Activated CD4-positive, alpha-beta T cell treated with anti-CD3 and anti-CD28 coated beads for 24 hours (primary cell): ENCODE data around the gene PSMD12.
"Not testable (repeated sequence)": the region's sequence is repeated elsewhere in the genome, so short reads cannot be mapped to it uniquely, and the experiment has no call there.

Experiments
- DNase-seq, 2 donors: peaks; one replicate each; pipeline ENCODE4 v3.0.0-alpha.2; 2020; ENCODE audit warnings: low read depth in 2 of 2

Gene PSMD12

DNA sequence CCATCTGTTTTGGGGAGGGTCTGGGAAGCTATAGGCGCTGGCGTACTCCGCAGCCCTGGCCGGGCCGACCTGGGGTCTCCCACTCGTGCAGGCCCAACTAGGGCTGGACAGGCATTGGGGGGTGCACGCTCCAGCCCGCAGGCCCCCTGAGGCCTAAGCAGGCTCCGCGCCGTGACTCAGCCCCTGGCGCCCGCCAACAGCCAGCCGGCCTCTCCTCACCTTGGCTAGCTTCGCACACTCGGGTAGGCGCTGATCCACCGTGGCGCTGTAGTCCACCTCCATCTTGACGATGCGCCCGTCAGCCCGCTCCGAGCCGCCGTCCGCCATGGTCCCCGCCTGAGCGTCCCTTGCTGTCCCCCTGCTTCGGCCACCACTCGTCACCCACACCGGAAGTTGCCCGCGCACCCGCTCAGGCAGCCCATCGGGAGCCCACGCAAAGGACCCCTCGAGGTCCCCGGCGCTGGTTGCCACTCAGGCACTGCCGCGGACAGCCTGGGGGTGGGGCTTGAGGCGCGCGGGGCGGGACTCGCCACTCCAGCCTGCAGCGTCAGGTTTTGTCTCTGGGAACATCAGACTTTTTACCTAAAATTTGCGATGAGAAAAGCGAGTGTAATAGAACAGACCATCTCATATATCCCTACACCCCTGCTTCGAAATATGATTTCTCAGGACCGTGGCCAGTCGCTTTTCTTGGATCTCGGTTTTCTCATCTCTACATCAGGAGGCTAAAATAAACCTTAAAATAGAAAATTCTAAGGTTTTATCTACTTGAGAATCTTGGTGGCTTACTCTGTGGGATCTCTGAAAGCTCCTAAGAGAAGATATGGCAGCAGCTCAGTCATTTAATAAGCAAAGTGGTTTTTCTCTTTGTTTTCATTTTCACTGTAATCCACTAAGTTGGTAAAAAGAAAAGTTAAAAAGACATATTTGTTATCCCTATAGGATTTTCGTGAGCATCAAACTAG is at the start of gene PSMD12:
PSMD12 (minus strand) TSS at position 385 of the 965 bp plus-strand sequence; CDS start at position 327, 58 bp downstream.
- DNase-seq, result peak; percentile 92 to 93

GRCh38 chr17:67415291-67415690 is 48.9 kb upstream of the PSMD12 start:
- no peak for DNase-seq

DNA sequence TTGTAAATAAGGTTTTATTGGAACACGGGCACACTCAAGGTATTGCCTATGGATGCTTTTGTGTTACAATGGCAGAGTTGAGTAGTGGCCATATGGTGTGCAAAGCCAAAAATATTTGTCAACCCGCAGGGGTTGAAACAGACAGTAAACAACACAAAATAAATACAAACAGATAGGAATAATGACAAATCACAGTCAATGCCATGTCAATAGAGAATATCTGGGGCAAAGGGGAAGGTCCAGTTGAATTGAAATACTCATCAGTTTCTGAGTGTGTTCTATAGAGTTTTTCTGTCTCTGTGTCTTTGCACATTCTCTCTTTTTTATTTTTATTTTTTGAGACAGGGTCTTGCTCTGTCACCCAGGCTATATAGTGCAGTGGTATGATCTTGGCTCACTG is 48.2 kb upstream of the PSMD12 start:
- no peak for DNase-seq

- DNase-seq, result no peak
Measured at GRCh38 chr17:67414130-67414529, 47.8 kb upstream of the PSMD12 start.

DNA sequence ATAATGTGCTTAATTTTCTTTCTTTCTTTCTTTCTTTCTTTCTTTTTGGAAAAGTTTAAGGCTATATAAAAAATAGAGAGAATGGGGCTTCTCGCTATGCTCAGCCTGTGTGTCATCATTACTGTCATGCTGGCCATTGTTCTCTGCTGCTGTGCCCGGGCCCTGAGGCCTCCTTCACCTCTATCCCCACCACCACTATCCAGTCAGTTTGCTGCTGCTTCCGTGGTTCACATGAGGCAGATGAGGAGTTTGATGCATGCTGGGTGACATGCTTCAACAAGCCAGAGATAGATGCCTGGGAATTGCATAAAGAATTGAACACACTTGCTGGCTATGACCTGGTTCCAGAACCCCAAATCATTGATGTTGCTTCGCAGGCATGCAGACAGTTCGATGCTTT is 47.0 kb upstream of the PSMD12 start:
- DNase-seq, result no peak

- no peak for DNase-seq
Measured at GRCh38 chr17:67412941-67413340, 46.6 kb upstream of the PSMD12 start.

GRCh38 chr17:67412032-67412431 is 45.7 kb upstream of the PSMD12 start:
- no peak for DNase-seq

DNA sequence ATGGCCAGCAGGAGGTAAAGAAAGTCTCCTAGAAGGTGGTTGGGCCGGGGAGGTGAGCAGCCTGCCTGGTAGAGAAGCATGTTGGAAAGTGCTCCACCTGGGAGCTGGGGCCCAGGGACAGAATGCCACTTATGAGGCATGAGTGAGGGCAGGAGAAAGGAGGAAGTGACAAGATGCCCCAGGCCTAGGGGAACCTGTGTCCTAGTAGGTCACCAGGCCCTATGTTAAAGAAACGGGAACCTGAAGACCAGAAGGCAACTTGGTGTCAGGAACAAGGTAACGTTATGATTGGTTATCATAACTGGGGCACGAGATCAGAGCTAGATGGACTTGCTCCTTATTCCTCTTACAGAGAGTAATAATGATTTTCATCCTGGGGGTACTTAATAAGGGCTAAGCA is 45.0 kb upstream of the PSMD12 start:
- no peak for DNase-seq

- not testable (repeated sequence) for DNase-seq
Measured at GRCh38 chr17:67408455-67408830, 42.1 kb upstream of the PSMD12 start.

GRCh38 chr17:67403483-67403882 is 37.1 kb upstream of the PSMD12 start:
- DNase-seq, result no peak

DNA sequence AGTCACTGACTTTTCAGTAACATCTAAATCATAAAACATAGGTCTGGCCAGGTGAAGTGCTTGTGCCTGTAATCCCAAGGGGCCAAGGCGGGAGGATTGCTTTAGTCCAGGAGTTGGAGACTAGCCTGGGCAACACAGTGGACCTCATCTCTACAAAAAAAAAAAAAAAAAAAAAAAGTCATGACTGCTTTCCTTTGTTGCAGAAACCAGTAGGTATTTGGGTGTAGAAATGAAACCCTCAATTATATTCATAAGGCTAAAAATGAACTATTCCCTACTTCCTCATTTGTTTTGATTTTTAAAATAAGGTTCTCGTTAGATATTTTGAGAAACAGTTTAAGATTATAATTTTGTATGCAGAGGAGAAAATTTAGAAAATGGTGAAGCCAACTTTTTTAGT is 36.7 kb upstream of the PSMD12 start:
- no peak for DNase-seq

DNA sequence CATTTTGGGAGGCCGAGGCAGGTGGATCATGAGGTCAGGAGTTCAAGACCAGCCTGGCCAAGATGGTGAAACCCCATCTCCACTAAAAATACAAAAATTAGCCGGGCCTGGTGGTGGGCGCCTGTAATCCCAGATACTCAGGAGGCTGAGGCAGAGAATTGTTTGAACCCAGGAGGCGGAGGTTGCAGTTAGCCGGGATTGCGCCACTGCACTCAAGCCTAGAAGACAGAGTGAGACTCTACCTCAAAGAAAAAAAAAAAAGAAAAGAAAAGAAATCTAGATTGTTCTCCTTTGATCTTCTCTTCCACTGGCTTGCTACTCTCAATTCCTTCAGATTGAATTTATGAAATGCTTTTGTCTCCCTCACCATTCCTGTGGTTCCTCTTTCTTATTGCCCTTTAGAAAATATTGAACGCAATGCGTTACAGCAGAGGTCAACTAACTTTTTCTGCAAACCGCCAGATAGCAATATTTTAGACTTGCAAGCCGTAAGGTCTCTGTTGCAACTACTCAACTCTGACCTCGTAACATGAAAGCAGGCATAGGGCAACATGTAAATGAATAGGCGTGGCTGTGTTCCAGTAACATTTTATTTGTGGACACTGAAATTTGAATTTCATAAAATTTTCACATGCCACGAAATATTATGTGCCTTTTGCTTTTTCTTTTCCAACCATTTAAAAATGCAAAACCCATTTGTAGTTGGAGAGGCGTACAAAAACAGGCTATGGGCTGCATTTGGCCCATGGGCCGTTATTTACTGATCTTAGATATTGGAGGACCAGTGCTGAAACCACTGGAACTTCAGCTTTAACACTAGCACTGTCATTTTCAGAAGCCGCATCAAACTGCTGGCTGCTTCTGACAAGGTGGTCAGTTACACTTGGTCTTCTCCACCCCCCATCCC is 35.5 kb upstream of the PSMD12 start:
- DNase-seq, result no peak

GRCh38 chr17:67401106-67401505 is 34.7 kb upstream of the PSMD12 start:
- no peak for DNase-seq

GRCh38 chr17:67400193-67400592 is 33.8 kb upstream of the PSMD12 start:
- no peak for DNase-seq

- DNase-seq, result no peak
Measured at GRCh38 chr17:67399676-67400075, 33.3 kb upstream of the PSMD12 start.

DNA sequence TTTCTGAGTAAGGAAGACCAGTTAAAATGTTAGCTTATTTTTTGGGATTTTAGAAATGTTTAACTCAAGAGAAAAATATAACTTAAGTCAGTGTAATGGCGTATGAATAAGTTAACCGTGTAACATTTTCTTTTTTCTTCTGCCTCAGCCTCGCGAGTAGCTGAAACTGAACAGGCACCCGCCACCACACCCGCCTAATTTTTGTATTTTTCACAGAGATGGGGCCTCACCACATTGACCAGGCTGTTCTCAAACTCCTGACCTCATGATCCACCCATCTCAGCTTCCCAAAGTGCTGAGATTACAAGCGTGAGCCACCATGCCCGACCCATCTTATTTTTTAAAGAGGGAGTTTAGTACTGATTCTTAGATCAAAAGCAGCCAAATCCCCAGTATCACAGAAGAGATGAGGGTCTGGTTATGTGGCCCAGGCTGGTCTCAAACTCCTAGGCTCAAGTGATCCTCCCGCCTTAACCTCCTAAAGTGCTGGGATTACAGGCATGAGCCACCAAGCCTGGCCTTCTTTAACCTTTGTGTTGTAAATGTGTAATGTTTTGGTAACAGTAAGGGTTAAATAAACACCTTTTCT is 27.5 kb upstream of the PSMD12 start:
- DNase-seq, result no peak

- no peak for DNase-seq
Measured at GRCh38 chr17:67392111-67392510, 25.7 kb upstream of the PSMD12 start.

DNA sequence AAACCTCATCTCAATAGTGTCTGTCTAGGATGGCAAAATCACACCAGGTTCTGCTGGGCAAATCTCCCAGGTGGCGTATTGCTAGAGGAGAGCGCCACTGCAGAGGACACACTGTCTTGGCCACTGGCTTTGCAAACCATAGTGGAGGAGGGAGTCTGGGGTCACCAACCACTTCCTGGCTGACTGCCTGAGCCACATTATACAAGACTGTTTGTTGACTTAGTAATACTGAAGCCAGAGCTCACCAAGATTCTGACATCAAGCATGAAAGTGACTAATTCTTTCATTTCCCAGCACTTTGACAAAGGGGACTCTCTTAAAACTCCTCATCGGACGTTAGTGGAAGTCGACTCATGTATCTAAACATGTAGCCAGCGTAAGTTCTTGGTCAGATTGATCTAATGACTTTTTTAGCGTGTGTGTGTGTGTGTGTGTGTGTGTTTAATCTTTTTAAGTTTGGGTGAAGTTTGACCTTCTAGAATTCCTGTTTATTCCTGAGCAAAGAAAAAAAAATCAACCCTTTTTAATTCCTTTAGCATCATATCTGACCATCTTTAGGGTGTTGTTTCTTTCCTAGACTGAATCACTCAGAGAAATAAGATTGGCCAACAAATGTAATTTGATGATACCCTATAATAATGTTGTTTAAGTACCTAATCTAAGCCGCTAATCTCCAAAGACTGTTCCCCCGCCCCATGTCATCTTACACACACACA is 24.4 kb upstream of the PSMD12 start:
- DNase-seq, result peak in 1 of 2 donors; percentile 34

GRCh38 chr17:67390006-67390645 is 23.7 kb upstream of the PSMD12 start:
- no peak for DNase-seq

DNA sequence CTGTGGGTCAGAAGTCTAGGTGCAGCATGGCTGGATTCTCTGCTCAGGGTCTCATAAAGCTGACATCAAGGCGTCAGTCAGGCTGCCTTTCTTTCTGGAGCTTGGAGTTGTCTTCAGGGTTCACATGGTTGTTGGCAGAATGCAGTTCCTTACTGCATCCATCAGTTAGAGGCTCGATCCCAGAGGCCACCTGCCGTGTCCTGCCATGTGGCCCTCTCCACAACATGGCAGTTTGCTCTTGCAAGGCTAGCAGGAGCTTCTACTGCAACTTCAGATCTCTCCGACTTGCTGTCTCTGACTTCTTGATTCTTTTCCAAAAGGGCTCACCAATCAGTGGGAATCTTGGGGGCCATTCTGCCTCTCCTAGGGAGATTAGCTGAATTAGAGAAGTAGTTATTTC is 22.6 kb upstream of the PSMD12 start:
- DNase-seq, result no peak

- not testable (repeated sequence) for DNase-seq
Measured at GRCh38 chr17:67388536-67388935, 22.2 kb upstream of the PSMD12 start.
